ENCODE data around the gene SLC25A51. TPM values are rescaled to one million over a fixed set of nuclear protein-coding genes. Genes with fewer than 3 reads are reported as not detected.

SLC25A51 gene
- total RNA-seq, 2 experiments from 2014 or later: 31.8 to 32.4 TPM

DNA sequence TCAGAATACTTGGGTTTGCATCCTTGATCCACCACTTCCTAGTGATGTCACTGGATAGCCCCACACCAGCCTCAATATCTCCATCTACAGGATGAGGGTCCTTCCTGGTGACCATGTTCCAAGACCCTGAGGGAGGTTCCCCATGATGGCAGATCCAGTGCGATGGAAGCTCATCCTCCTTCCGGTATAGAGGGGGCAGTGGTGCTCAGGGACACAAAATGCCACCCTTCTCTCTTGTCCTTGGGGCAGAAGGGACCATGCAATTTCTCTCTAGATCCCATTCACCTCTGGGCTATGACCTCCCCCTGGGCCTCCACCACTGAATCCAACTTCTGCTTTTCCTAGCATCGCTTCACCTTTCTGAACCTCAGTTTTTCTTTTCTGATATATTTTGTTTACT lies 5.4 kb upstream of the SLC25A51 start:
- Histone ChIP-seq H3K9me3 (ENCODE audit: low read length) (no peaks in the 10 kb centered on the region), H3K4me3 (ENCODE audit: low read depth, low read length, poor library complexity, severe bottlenecking) (no peak overlapping the region), H3K27ac (ENCODE audit: low read depth, low read length, poor library complexity, severe bottlenecking) (no peak overlapping the region), H3K4me1 (ENCODE audit: insufficient read depth, low read length, poor library complexity, severe bottlenecking) (peaks cover 17% of the 10 kb centered on the region), H4K20me1 (ENCODE audit: insufficient read depth, low read length) (no peaks in the 10 kb centered on the region), H3K9me2 (ENCODE audit: insufficient read depth, low read length) (no peaks in the 10 kb centered on the region), H3K4me2 (ENCODE audit: low read length) (no peak overlapping the region), H2AFZ (ENCODE audit: low read length) (no peak overlapping the region), H3K36me3 (ENCODE audit: insufficient read depth, low read length) (no peaks in the 10 kb centered on the region), H3K79me2 (ENCODE audit: insufficient read depth, low read depth, low read length) (no peaks in the 10 kb centered on the region)
- no peak for DNase-seq (ENCODE audit: low spot score)
- intact Hi-C loops (cut with micrococcal nuclease; ENCODE audit: unreplicated experiment): no loop called here
- no peak for TF ChIP-seq EZH2phosphoT487 (IDR thresholded peaks at IDR 0.05; ENCODE audit: borderline replicate concordance, low read depth, low read length)
- TF ChIP-seq, protein P1, sequence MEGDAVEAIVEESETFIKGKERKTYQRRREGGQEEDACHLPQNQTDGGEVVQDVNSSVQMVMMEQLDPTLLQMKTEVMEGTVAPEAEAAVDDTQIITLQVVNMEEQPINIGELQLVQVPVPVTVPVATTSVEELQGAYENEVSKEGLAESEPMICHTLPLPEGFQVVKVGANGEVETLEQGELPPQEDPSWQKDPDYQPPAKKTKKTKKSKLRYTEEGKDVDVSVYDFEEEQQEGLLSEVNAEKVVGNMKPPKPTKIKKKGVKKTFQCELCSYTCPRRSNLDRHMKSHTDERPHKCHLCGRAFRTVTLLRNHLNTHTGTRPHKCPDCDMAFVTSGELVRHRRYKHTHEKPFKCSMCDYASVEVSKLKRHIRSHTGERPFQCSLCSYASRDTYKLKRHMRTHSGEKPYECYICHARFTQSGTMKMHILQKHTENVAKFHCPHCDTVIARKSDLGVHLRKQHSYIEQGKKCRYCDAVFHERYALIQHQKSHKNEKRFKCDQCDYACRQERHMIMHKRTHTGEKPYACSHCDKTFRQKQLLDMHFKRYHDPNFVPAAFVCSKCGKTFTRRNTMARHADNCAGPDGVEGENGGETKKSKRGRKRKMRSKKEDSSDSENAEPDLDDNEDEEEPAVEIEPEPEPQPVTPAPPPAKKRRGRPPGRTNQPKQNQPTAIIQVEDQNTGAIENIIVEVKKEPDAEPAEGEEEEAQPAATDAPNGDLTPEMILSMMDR (conservative IDR thresholded peaks at IDR 0.05; ENCODE audit: low read length): no peak
- ChIA-PET CTCF (ENCODE audit: unreplicated experiment) (no interaction called here), POLR2A (interaction anchor here (0.7 kb wide), 1 partner anchor 781 kb away, joined by 4 read pairs; no protein-coding TSS in a partner anchor)
- BruUV-seq (replicated peaks): no TSS peak

DNA sequence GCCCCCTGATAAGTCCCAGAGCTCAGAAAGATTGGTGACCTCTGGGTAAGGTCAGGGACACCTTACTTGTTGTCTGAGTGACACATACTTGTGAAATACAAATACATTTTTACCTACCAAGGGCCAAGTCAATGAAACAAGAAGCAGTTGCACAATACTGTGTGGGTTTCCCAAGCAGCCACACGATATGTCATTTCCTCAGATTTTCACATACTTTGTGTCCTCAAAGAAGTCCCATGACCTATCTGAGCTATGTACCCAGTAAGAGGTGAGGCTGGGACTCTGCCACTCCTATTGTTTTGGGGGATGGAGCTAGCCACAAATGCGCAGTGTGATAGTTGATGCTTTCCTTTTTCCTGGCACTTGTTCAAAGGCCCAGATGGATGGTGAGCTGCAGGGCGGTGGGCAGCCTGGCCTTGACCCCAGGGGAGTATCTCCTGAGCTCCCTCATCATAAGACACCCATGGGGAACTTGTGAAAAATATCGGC lies 4.8 kb upstream of the SLC25A51 start:
- Histone ChIP-seq H3K9me3 (ENCODE audit: low read length) (no peaks in the 10 kb centered on the region), H4K20me1 (ENCODE audit: insufficient read depth, low read length) (no peaks in the 10 kb centered on the region), H3K79me2 (ENCODE audit: insufficient read depth, low read depth, low read length) (no peaks in the 10 kb centered on the region), H3K9me2 (ENCODE audit: insufficient read depth, low read length) (no peaks in the 10 kb centered on the region), H3K4me3 (ENCODE audit: low read depth, low read length, poor library complexity, severe bottlenecking) (no peak overlapping the region), H2AFZ (ENCODE audit: low read length) (no peak overlapping the region), H3K4me2 (ENCODE audit: low read length) (no peak overlapping the region), H3K4me1 (ENCODE audit: insufficient read depth, low read length, poor library complexity, severe bottlenecking) (peaks cover 18% of the 10 kb centered on the region), H3K27ac (ENCODE audit: low read depth, low read length, poor library complexity, severe bottlenecking) (no peak overlapping the region), H3K36me3 (ENCODE audit: insufficient read depth, low read length) (no peaks in the 10 kb centered on the region)
- no peak for TF ChIP-seq EZH2phosphoT487 (IDR thresholded peaks at IDR 0.05; ENCODE audit: borderline replicate concordance, low read depth, low read length)
- TF ChIP-seq, protein P1 (conservative IDR thresholded peaks at IDR 0.05; ENCODE audit: low read length): no peak
- DNase-seq (ENCODE audit: low spot score): no peak
- POLR2A ChIA-PET: no interaction called here
- no TSS peak for BruUV-seq (replicated peaks)
- intact Hi-C loops (cut with micrococcal nuclease; ENCODE audit: unreplicated experiment): no loop called here
- CTCF ChIA-PET (ENCODE audit: unreplicated experiment): no interaction called here

DNA sequence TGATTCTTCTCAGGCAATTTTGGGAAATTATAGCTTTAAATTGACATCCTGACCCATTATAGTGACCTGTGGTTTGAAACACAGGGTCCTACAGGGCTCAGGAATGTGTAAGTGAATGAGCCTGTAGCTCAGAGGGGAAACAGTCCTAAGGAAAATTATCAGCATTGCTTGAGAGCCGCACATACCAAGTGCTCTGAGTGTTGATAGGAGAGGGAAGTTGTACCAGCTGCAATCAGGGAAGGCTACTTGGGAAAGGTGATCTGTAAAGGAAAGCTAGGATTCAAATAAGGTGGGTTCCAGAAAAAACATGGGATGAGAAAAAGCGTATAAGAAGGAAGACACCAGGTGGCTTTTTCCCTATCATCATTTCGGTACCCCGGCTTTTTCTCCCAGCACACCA lies 4.4 kb upstream of the SLC25A51 start:
- no peak for TF ChIP-seq EZH2phosphoT487 (IDR thresholded peaks at IDR 0.05; ENCODE audit: borderline replicate concordance, low read depth, low read length)
- TF ChIP-seq, protein P1 (conservative IDR thresholded peaks at IDR 0.05; ENCODE audit: low read length): no peak
- no peaks in the 10 kb centered on the region for H3K9me3 ChIP-seq (ENCODE audit: low read length)
- no peaks in the 10 kb centered on the region for H3K9me2 ChIP-seq (ENCODE audit: insufficient read depth, low read length)
- H3K79me2 ChIP-seq (ENCODE audit: insufficient read depth, low read depth, low read length): peaks cover 1% of the 10 kb centered on the region; the same call in 1 of the 2 replicates
- no peak overlapping the region for H3K4me2 ChIP-seq (ENCODE audit: low read length)
- H2AFZ ChIP-seq (ENCODE audit: low read length): no peak overlapping the region
- intact Hi-C loops (cut with micrococcal nuclease; ENCODE audit: unreplicated experiment): no loop called here
- no TSS peak for BruUV-seq (replicated peaks)
- no peaks in the 10 kb centered on the region for H4K20me1 ChIP-seq (ENCODE audit: insufficient read depth, low read length)
- H3K27ac ChIP-seq (ENCODE audit: low read depth, low read length, poor library complexity, severe bottlenecking): no peak overlapping the region
- no peak for DNase-seq (ENCODE audit: low spot score)
- no peak overlapping the region for H3K4me3 ChIP-seq (ENCODE audit: low read depth, low read length, poor library complexity, severe bottlenecking)
- POLR2A ChIA-PET: no interaction called here
- peaks cover 15% of the 10 kb centered on the region for H3K4me1 ChIP-seq (ENCODE audit: insufficient read depth, low read length, poor library complexity, severe bottlenecking)
- CTCF ChIA-PET (ENCODE audit: unreplicated experiment): no interaction called here
- no peaks in the 10 kb centered on the region for H3K36me3 ChIP-seq (ENCODE audit: insufficient read depth, low read length)
